ENCODE results near the gene RFX4. TPM values are rescaled to one million over a fixed set of nuclear protein-coding genes. Genes with fewer than 3 reads are reported as not detected.

RFX4 gene
- total and polyA plus RNA-seq, 7 donors = 0.56 TPM; not detected in 6

- H3K36me3 ChIP-seq (ENCODE audit: insufficient read depth in 1 of 2, low read depth in 1 of 2) = no peaks in the 10 kb centered on the region
- 77 to 84% (median 83%) methylated on average over 3 of the region's 3 CpGs for WGBS, 3 donors
- TF ChIP-seq CTCF (IDR thresholded peaks at IDR 0.05) = no peak
- H3K27ac ChIP-seq = no peak overlapping the region
- H3K4me1 ChIP-seq = no peaks in the 10 kb centered on the region
- DNase-seq (no peak), ATAC-seq (no peak)
- no peak overlapping the region for H3K4me3 ChIP-seq
- no peaks in the 10 kb centered on the region for H3K9me3 ChIP-seq
- intact Hi-C loops (cut with DNase I) = no loop called here
- peaks cover 0 to 3% (median 0%) of the 10 kb centered on the region in 3 donors for H3K27me3 ChIP-seq (ENCODE audit: insufficient read depth in 3 of 3, low read length in 2 of 3)
Observed at GRCh38 chr12:106711316-106711715, 128.5 kb downstream of the RFX4 start.

GRCh38 chr12:106712768-106713167 is 130.0 kb downstream of the RFX4 start:
- ATAC-seq (no peak), DNase-seq (no peak)
- Histone ChIP-seq H3K4me3 (no peak overlapping the region), H3K36me3 (ENCODE audit: insufficient read depth in 1 of 2, low read depth in 1 of 2) (no peaks in the 10 kb centered on the region), H3K4me1 (no peaks in the 10 kb centered on the region), H3K27me3 (ENCODE audit: insufficient read depth in 3 of 3, low read length in 2 of 3) (peaks cover 0 to 3% (median 0%) of the 10 kb centered on the region in 3 donors), H3K9me3 (no peaks in the 10 kb centered on the region), H3K27ac (no peak overlapping the region)
- intact Hi-C loops (cut with DNase I) = no loop called here
- 89 to 92% (median 90%) methylated on average over 8 of the region's 8 CpGs for WGBS, 3 donors
- no peak for TF ChIP-seq CTCF (IDR thresholded peaks at IDR 0.05)

GRCh38 chr12:106714926-106715325 is 132.1 kb downstream of the RFX4 start:
- WGBS, 3 donors = 88 to 95% (median 92%) methylated on average over 3 of the region's 3 CpGs
- Histone ChIP-seq H3K27ac (no peak overlapping the region), H3K9me3 (no peaks in the 10 kb centered on the region), H3K4me1 (no peaks in the 10 kb centered on the region), H3K4me3 (no peak overlapping the region), H3K36me3 (ENCODE audit: insufficient read depth in 1 of 2, low read depth in 1 of 2) (no peaks in the 10 kb centered on the region), H3K27me3 (ENCODE audit: insufficient read depth in 3 of 3, low read length in 2 of 3) (peaks cover 0 to 3% (median 0%) of the 10 kb centered on the region in 3 donors)
- intact Hi-C loops (cut with DNase I) = no loop called here
- ATAC-seq (no peak), DNase-seq (no peak)
- no peak for TF ChIP-seq CTCF (IDR thresholded peaks at IDR 0.05)

- Histone ChIP-seq H3K27ac (no peak overlapping the region), H3K36me3 (ENCODE audit: insufficient read depth in 1 of 2, low read depth in 1 of 2) (no peaks in the 10 kb centered on the region), H3K4me1 (no peaks in the 10 kb centered on the region), H3K27me3 (ENCODE audit: insufficient read depth in 3 of 3, low read length in 2 of 3) (no peaks in the 10 kb centered on the region), H3K9me3 (no peaks in the 10 kb centered on the region), H3K4me3 (no peak overlapping the region)
- DNase-seq (no peak), ATAC-seq (no peak)
- intact Hi-C loops (cut with DNase I) = no loop called here
- no peak for TF ChIP-seq CTCF (IDR thresholded peaks at IDR 0.05)
- WGBS, 3 donors = 81 to 87% (median 84%) methylated on average over 4 of the region's 4 CpGs
Observed at GRCh38 chr12:106715582-106715981, 132.8 kb downstream of the RFX4 start.

- ATAC-seq = no peak
- Histone ChIP-seq H3K27me3 (ENCODE audit: insufficient read depth in 3 of 3, low read length in 2 of 3) (no peaks in the 10 kb centered on the region), H3K4me3 (no peak overlapping the region), H3K36me3 (ENCODE audit: insufficient read depth in 1 of 2, low read depth in 1 of 2) (no peaks in the 10 kb centered on the region), H3K9me3 (no peaks in the 10 kb centered on the region), H3K4me1 (no peaks in the 10 kb centered on the region), H3K27ac (no peak overlapping the region)
- no peak for TF ChIP-seq CTCF (IDR thresholded peaks at IDR 0.05)
- DNase-seq = no peak
- 69 to 94% (median 87%) methylated on average over 2 of the region's 2 CpGs for WGBS, 3 donors
- intact Hi-C loops (cut with DNase I) = no loop called here
Observed at GRCh38 chr12:106717673-106718072, 134.9 kb downstream of the RFX4 start.
